Measurements from ENCODE around the gene RTL1. TPM values are rescaled to one million over a fixed set of nuclear protein-coding genes. Genes with fewer than 3 reads are reported as not detected.

RTL1 gene
- total RNA-seq, 1 experiment from 2014 or later = not detected

- H3K36me3 ChIP-seq = no peaks in the 10 kb centered on the region
- no peaks in the 10 kb centered on the region for H3K27me3 ChIP-seq
- H3K9me3 ChIP-seq = no peaks in the 10 kb centered on the region
- H3K4me3 ChIP-seq = no peak overlapping the region
- no peak for DNase-seq
Measured at GRCh38 chr14:100835548-100836310, 67.8 kb downstream of the RTL1 start.

GRCh38 chr14:100834794-100835547 lies 68.6 kb downstream of the RTL1 start:
- H3K27me3 ChIP-seq = no peaks in the 10 kb centered on the region
- no peak overlapping the region for H3K4me3 ChIP-seq
- no peaks in the 10 kb centered on the region for H3K36me3 ChIP-seq
- DNase-seq = no peak
- no peaks in the 10 kb centered on the region for H3K9me3 ChIP-seq

- Histone ChIP-seq H3K27me3 (no peaks in the 10 kb centered on the region), H3K36me3 (no peaks in the 10 kb centered on the region), H3K9me3 (no peaks in the 10 kb centered on the region), H3K4me3 (no peak overlapping the region)
- DNase-seq = no peak
Measured at GRCh38 chr14:100834082-100834793, 69.3 kb downstream of the RTL1 start.

- Histone ChIP-seq H3K9me3 (no peaks in the 10 kb centered on the region), H3K36me3 (no peaks in the 10 kb centered on the region)
Measured at GRCh38 chr14:100832311-100832960, 71.1 kb downstream of the RTL1 start.

GRCh38 chr14:100830681-100831080 lies 72.8 kb downstream of the RTL1 start:
- Histone ChIP-seq H3K36me3 (no peaks in the 10 kb centered on the region), H3K9me3 (no peaks in the 10 kb centered on the region), H3K27me3 (no peaks in the 10 kb centered on the region), H3K4me3 (no peak overlapping the region)
- DNase-seq = no peak

More at GRCh38 chr14:100832311-100832960, 71.1 kb downstream of the RTL1 start:
- Histone ChIP-seq H3K4me3 (no peak overlapping the region), H3K27me3 (no peaks in the 10 kb centered on the region)
- DNase-seq = no peak

Other genes starting within 250 kb of the RTL1 start
- not detected in 2 replicates for gene DLK1, start 176.8 kb downstream of the RTL1 start, total RNA-seq (2014; rRNA removed; shearing (Covaris generic); ENCODE audit: low replicate concordance)
- gene MEG3, start 77.6 kb downstream of the RTL1 start, total RNA-seq (2014; rRNA removed; shearing (Covaris generic); ENCODE audit: low replicate concordance) = not detected in 2 replicates

Measured in MG63 (cell line).